B cell (primary cell): ENCODE data around the gene VPS26A. TPM values are rescaled to one million over a fixed set of nuclear protein-coding genes. Genes with fewer than 3 reads are reported as not detected.
A peak's percentile ranks its signal among the peaks of the same experiment; 100 is the strongest.

ENCODE experiments used
- ATAC-seq: fragments of 200-7000 bp; cut with Tn5 transposase; one replicate; pipeline ENCODE4 v1.10.0; 2021; ENCODE audit warnings: low read depth, mild to moderate bottlenecking, moderate number of reproducible peaks, moderate library complexity
- CTCF ChIA-PET: fragments of 350-600 bp; sonication (Branson Sonifier 250); formaldehyde crosslinking; loops from one replicate; lab custom pipeline; 2021; ENCODE audit warnings: antibody characterized with exemption, inconsistent platforms; lab: Charles Lee
- POLR2A ChIA-PET: fragments of 350-600 bp; sonication (Branson Sonifier 250); formaldehyde crosslinking; loops from one replicate; lab custom pipeline; 2021; ENCODE audit warnings: antibody characterized with exemption; lab: Charles Lee
- DNase-seq: peaks from one replicate; pipeline ENCODE4 v3.0.0; 2013
- H2AFZ ChIP-seq: 2 replicates; pipeline ENCODE4 v1.6.1; 2012; ENCODE audit warnings: mild to moderate bottlenecking, low read depth, low read length; ENCODE audit not compliant: insufficient read depth, poor library complexity, severe bottlenecking
- H3K27ac ChIP-seq, 2 donors: 1 replicate in 1 of 2; 2 replicates in 1 of 2; pipeline ENCODE4 v1.5.1; 2012 to 2013; ENCODE audit warnings: low read length in 2 of 2, mild to moderate bottlenecking in 2 of 2, moderate library complexity in 1 of 2
- H3K27me3 ChIP-seq, 4 experiments: fragments of 200-600 bp in 1 of 4; sonication (generic) in 1 of 4; replicated peaks in 1 of 4; 1 replicate in 2 of 4; 2 replicates in 2 of 4; pipeline versions ENCODE4 v1.6.1 to v1.7.0; 2013 to 2016; ENCODE audit warnings: low read length in 3 of 4, mild to moderate bottlenecking in 2 of 4, mixed read lengths in 1 of 4, moderate library complexity in 1 of 4; ENCODE audit not compliant: insufficient read depth in 4 of 4, control insufficient read depth in 3 of 4; ENCODE audit errors: control extremely low read depth in 1 of 4
- H3K36me3 ChIP-seq, 2 experiments: replicated peaks in 1 of 2; 1 replicate in 1 of 2; 2 replicates in 1 of 2; pipeline versions ENCODE4 v1.6.1 to v1.7.1; 2013; ENCODE audit warnings: low read length in 1 of 2; ENCODE audit not compliant: insufficient read depth in 2 of 2, control insufficient read depth in 1 of 2; ENCODE audit errors: control extremely low read depth in 1 of 2, extremely low read depth in 1 of 2
- H3K4me1 ChIP-seq, 2 donors: fragments of 200-600 bp in 1 of 2; sonication (generic) in 1 of 2; 1 replicate in 1 of 2; 2 replicates in 1 of 2; pipeline versions ENCODE4 v1.5.1 to v1.6.1; 2013 to 2017; ENCODE audit warnings: low read length in 2 of 2; ENCODE audit not compliant: control insufficient read depth in 2 of 2, insufficient read depth in 2 of 2
- H3K4me2 ChIP-seq: replicated peaks from 2 replicates; pipeline ENCODE3; 2012; ENCODE audit warnings: mild to moderate bottlenecking, low read depth, low read length; ENCODE audit not compliant: poor library complexity, severe bottlenecking
- H3K4me3 ChIP-seq, 5 experiments: fragments of 200-600 bp in 1 of 5; sonication (generic) in 1 of 5; 1 replicate in 3 of 5; 2 replicates in 2 of 5; pipeline versions ENCODE4 v1.5.1 to v1.7.0; 2011 to 2016; ENCODE audit warnings: low read length in 4 of 5, mild to moderate bottlenecking in 4 of 5, low read depth in 2 of 5, control low read depth in 1 of 5, moderate library complexity in 1 of 5; ENCODE audit not compliant: insufficient read depth in 1 of 5; ENCODE audit errors: control extremely low read depth in 1 of 5, extremely low read depth in 1 of 5
- H3K79me2 ChIP-seq: fragments of 200-600 bp; sonication (generic); one replicate; pipeline ENCODE4 v1.6.0; 2016; ENCODE audit warnings: low read length; ENCODE audit not compliant: control insufficient read depth, insufficient read depth
- H3K9ac ChIP-seq: fragments of 200-600 bp; sonication (generic); 2 replicates; pipeline ENCODE4 v1.6.1; 2017; ENCODE audit warnings: mild to moderate bottlenecking, low read length, moderate library complexity
- H3K9me3 ChIP-seq, 3 donors: one replicate each; pipeline versions ENCODE4 v1.6.1 to v1.7.1; 2013; ENCODE audit warnings: low read length in 2 of 3; ENCODE audit not compliant: control insufficient read depth in 2 of 3, insufficient read depth in 1 of 3; ENCODE audit errors: control extremely low read depth in 1 of 3
- H4K20me1 ChIP-seq: 2 replicates; pipeline ENCODE4 v1.6.0; 2012; ENCODE audit warnings: mild to moderate bottlenecking, low read length; ENCODE audit not compliant: insufficient read depth, control insufficient read depth, poor library complexity, severe bottlenecking
- H3K27ac Mint-ChIP-seq: one replicate; pipeline ENCODE4 v1.8.0; 2021; ENCODE audit warnings: mixed read lengths
- H3K27me3 Mint-ChIP-seq: one replicate; pipeline ENCODE4 v1.8.0; 2021; ENCODE audit warnings: mixed read lengths
- H3K4me1 Mint-ChIP-seq: one replicate; pipeline ENCODE4 v1.8.0; 2021; ENCODE audit warnings: mixed read lengths
- H3K4me3 Mint-ChIP-seq: one replicate; pipeline ENCODE4 v1.8.0; 2021; ENCODE audit warnings: mixed read lengths
- H3K9me3 Mint-ChIP-seq: one replicate; pipeline ENCODE4 v1.8.0; 2022; ENCODE audit warnings: mixed read lengths; ENCODE audit not compliant: insufficient read depth
- CTCF ChIP-seq: fragments of 200-600 bp; IDR thresholded peaks from one replicate; pipeline ENCODE4 v1.8.0; 2022; ENCODE audit warnings: antibody characterized with exemption, mild to moderate bottlenecking
- EZH2 ChIP-seq: IDR thresholded peaks from 2 replicates; pipeline ENCODE4 v1.6.1; 2012; ENCODE audit warnings: borderline replicate concordance, low read depth, mild to moderate bottlenecking, moderate library complexity, low read length; ENCODE audit not compliant: insufficient read depth, poor library complexity, severe bottlenecking
- WGBS: methylation state at CpG from one replicate; pipeline ENCODE4 v1.1.5; 2013; ENCODE audit warnings: missing lambda C conversion rate; ENCODE audit not compliant: insufficient coverage; 5-methylcytosine and 5-hydroxymethylcytosine counted together
- intact Hi-C: fragments of 100-400 bp; cut with micrococcal nuclease; formaldehyde crosslinking; loops from one replicate; pipeline ENCODE4 v1.10.0; 2022
- polyA plus RNA-seq: library from polyadenylated mRNA; depleted of rRNA; stranded (reverse); fragments of >200 nt; gene quantifications from 2 replicates; pipeline ENCODE4 v1.2.3, GENCODE V29; 2012
- total RNA-seq, 2 donors: library from RNA; stranded (reverse); fragments of 120-200 nt in 1 of 2; gene quantifications; 1 replicate in 1 of 2; 2 replicates in 1 of 2; pipeline versions ENCODE4 v1.2.3 to v1.2.4, GENCODE V29; 2013 to 2022

Gene VPS26A
- total and polyA plus RNA-seq, 2 donors (not counting 1 experiment from before 2014, with no cell fraction given) = 5.0 to 29.9 TPM

GRCh38 chr10:69091143-69091651 lies 32.8 kb upstream of the VPS26A start:
- H3K27me3 Mint-ChIP-seq = no peaks in the 10 kb centered on the region
- intact Hi-C loops = loop anchor here (10.0 kb wide), 1 partner anchor 366 kb away; the partner anchor contains the start of gene CCAR1
- Histone ChIP-seq H3K9ac (peak overlapping the region; percentile 30), H3K4me3 (peak overlapping the region in 4 of 5 experiments; percentile 6 to 95 (median 27)), H3K9me3 (no peaks in the 10 kb centered on the region), H3K4me2 (peak overlapping the region; percentile 97), H3K36me3 (no peaks in the 10 kb centered on the region), H3K79me2 (peaks cover 60% of the 10 kb centered on the region), H2AFZ (peak overlapping the region; percentile 71), H3K27me3 (no peaks in the 10 kb centered on the region), H3K27ac (peak overlapping the region; percentile 16 to 91), H4K20me1 (no peaks in the 10 kb centered on the region), H3K4me1 (peaks cover 40 to 46% of the 10 kb centered on the region in 2 donors)
- no peak for ATAC-seq
- H3K27ac Mint-ChIP-seq = peak overlapping the region; percentile 67
- no peak for TF ChIP-seq EZH2
- TF ChIP-seq CTCF = no peak
- CTCF ChIA-PET = interaction anchor here (0.6 to 11.8 kb wide), 5 partner anchors 10 to 102 kb away, joined by 3 to 197 read pairs (median 5); no protein-coding TSS in a partner anchor
- peak overlapping the region; percentile 91 for H3K4me3 Mint-ChIP-seq
- POLR2A ChIA-PET = no interaction called here
- WGBS = 10% methylated on average over 2 of the region's 8 CpGs
- H3K9me3 Mint-ChIP-seq = no peaks in the 10 kb centered on the region
- peaks cover 54% of the 10 kb centered on the region for H3K4me1 Mint-ChIP-seq
- DNase-seq = peak; percentile 24
